Measurements from ENCODE around the gene TTK.
"Not testable (repeated sequence)": the region's sequence is repeated elsewhere in the genome, so short reads cannot be mapped to it uniquely, and the experiment has no call there.

The TTK gene

DNA sequence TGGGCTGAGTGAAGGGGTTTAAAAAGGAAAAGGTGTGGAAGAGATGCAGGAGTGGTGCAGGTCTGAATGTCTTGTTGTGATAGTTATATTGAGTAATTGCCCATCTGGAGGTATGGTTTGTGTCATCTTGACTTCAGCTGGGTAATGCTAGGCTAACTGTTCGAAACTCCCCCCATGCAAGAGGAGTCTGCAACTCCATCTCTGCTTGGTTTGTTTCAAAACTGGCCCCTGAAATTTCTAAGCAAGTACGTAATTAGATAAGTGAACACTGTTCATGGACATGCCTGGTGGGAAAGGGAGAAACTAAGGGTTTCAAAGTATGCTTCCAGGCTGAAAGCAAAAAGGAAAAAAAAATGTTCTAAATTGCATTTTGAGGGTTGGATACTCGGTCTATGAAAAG is 17.1 kb downstream of the TTK start:
- no peak for DNase-seq (ENCODE audit: low read depth in 2 of 2)

GRCh38 chr6:80022803-80023202 is 18.4 kb downstream of the TTK start:
- no peak for DNase-seq (ENCODE audit: low read depth in 2 of 2)

- no peak for DNase-seq (ENCODE audit: low read depth in 2 of 2)
Measured at GRCh38 chr6:80028589-80028988, 24.1 kb downstream of the TTK start.

DNA sequence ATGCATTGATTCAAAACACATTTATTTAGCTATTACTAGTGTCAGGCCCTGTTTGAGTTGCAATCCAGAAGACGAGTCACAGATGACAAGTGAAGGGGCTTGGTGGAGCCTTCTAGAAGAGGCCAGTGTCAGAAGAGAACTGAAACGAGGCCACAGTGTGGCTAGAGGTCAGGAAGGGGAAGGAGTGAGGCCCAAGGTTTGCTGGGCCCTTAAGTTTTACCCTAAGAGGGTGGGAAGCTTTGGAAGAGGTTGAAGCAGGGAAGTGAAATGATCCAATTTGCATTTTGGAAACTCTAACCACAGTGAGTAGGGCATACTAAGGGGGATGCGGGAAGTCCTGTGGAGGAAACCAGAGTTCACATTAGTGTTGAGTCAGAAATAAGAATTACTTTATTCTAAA is 25.0 kb downstream of the TTK start:
- DNase-seq (ENCODE audit: low read depth in 2 of 2), result no peak

GRCh38 chr6:80048220-80048619 is 43.8 kb downstream of the TTK start:
- not testable (repeated sequence) for DNase-seq (ENCODE audit: low read depth in 2 of 2)

DNA sequence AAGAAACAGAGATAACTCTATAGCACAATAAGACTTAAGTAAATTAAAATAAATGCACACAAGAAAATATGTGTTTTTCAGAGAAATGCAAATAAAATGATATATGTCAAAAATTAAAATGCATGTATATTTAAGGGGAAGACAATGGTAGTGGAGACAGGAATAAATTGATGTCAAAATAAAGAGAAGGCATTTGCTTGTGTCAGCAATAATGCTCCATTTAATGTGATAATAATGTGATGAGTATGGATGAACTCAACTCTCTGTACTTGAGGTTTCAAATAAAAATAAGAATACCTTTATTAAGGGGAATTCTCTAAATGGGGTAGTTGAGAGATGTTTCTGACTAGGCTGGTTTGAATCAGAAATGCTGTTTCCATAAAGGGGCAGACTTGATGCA is 56.3 kb downstream of the TTK start:
- DNase-seq (ENCODE audit: low read depth in 2 of 2), result no peak

GRCh38 chr6:80068146-80068545 is 63.7 kb downstream of the TTK start:
- not testable (repeated sequence) for DNase-seq (ENCODE audit: low read depth in 2 of 2)

- DNase-seq (ENCODE audit: low read depth in 2 of 2), result not testable (repeated sequence)
Measured at GRCh38 chr6:80070431-80070830, 66.0 kb downstream of the TTK start.

- no peak for DNase-seq (ENCODE audit: low read depth in 2 of 2)
Measured at GRCh38 chr6:80077067-80077466, 72.6 kb downstream of the TTK start.

- DNase-seq (ENCODE audit: low read depth in 2 of 2), result no peak
Measured at GRCh38 chr6:80088637-80089036, 84.2 kb downstream of the TTK start.

DNA sequence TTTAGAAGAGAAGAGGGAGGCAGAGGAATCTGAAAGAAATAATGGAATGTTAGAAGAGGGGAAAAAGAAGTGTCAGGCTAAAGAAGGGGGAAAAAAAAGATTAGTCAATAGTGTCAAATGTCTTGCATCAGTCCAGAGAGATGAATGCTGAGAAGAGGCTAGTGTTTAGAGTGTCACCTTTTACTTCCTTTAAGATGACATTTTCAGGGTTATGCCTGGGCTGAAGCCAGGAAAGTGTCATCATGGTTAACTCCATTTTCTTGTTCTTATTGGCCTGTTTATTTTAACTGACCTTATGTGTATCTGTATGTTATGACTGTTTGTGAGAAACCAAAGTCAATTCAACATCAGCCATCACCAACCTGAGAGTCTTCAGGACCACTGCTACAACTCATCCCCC is 87.1 kb downstream of the TTK start:
- DNase-seq (ENCODE audit: low read depth in 2 of 2), result no peak

Measured in stimulated activated CD4-positive, alpha-beta T cell treated with anti-CD3 and anti-CD28 coated beads, Interleukin-1b, Interleukin-23, amount 100 ng/mL, for 4 hours (primary cell).